Activated naive CD4-positive, alpha-beta T cell treated with anti-CD3 and anti-CD28 coated beads, Interleukin-2, amount 50 U/mL, for 72 hours (primary cell): ENCODE measurements around the gene CAB39L. TPM values are rescaled to one million over a fixed set of nuclear protein-coding genes. Genes with fewer than 3 reads are reported as not detected.
"Not testable (repeated sequence)": the region's sequence is repeated elsewhere in the genome, so short reads cannot be mapped to it uniquely, and the experiment has no call there.

Experiments
- ATAC-seq, 2 donors: fragments of 150-1000 bp; cut with Tn5 transposase; 2 replicates each; pipeline ENCODE4 v1.10.0; 2021; ENCODE audit warnings: mild to moderate bottlenecking in 2 of 2, moderate library complexity in 2 of 2
- DNase-seq, 2 donors: peaks; one replicate each; pipeline ENCODE4 v3.0.0; 2021 to 2022; ENCODE audit warnings: low spot score in 2 of 2
- H3K27ac Mint-ChIP-seq, 2 donors: one replicate each; pipeline ENCODE4 v1.8.0; 2022; ENCODE audit warnings: mild to moderate bottlenecking in 2 of 2, mixed read lengths in 2 of 2
- H3K36me3 Mint-ChIP-seq, 2 donors: one replicate each; pipeline ENCODE4 v1.8.0; 2022; ENCODE audit warnings: mixed read lengths in 2 of 2
- H3K9me3 Mint-ChIP-seq, 2 donors: one replicate each; pipeline ENCODE4 v1.8.0; 2022; ENCODE audit warnings: mixed read lengths in 2 of 2
- total RNA-seq, 2 donors: library from RNA; stranded (reverse); gene quantifications; one replicate each; pipeline ENCODE4 v1.2.3, GENCODE V29; 2022

Gene CAB39L
- total RNA-seq, 2 donors from 2014 or later, result 5.2 to 14.5 TPM

DNA sequence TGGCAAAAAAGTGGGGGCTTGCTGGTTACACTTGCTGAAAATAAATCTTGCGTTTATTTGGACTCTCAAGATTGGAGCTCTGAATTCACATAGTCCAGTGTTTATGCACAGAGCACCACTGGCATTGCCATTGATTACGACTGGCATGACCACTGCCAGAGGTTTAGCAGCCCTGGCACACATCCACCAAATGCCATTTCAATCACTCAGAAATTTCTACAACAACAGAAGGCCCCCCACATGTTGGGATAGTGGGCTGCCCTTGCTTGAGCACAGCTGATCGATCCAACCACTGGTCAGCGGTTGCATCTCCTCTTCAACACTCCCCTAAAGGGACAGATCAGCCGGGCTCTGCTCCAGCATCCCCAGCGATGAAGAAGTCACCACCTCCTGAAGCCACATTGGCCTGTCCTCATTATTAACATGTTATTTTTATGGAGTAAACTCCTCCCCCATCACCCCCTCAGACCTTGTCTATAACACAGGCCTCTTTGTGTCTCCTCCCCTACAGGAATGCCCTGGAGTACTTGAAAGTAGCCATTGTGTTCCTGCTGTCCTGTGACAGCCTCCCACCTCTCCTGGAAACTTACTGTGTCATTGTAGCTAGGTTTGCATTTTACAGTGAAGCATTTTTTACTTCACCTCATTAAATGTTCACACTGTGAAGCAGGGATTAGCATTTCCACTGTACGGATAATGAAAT, 144.8 kb downstream of the CAB39L start:
- no peak overlapping the region for H3K27ac Mint-ChIP-seq
- ATAC-seq, result no peak
- H3K9me3 Mint-ChIP-seq, result no peaks in the 10 kb centered on the region
- DNase-seq, result no peak
- H3K36me3 Mint-ChIP-seq, result no peaks in the 10 kb centered on the region

DNA sequence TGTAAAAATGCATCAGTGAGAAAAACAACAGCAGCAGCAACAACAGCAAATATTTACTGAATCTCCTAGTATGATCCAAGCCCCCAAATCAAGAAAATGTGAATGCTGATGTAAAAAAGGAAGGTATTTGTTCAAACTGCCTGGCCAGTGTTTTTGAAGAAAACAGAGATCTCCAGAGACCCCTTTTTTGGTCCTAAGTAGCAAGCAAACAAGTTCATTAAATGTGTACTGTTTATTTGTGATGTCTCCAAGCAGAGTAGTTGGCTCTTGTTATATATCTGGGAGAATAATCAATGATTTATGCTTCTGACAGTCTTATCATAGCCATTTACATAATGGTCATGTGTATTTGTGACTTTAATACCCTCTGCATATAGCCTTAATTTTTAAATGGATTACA, 145.4 kb downstream of the CAB39L start:
- Mint-ChIP-seq H3K36me3 (no peaks in the 10 kb centered on the region), H3K27ac (no peak overlapping the region), H3K9me3 (no peaks in the 10 kb centered on the region)
- ATAC-seq, result no peak
- DNase-seq, result no peak

DNA sequence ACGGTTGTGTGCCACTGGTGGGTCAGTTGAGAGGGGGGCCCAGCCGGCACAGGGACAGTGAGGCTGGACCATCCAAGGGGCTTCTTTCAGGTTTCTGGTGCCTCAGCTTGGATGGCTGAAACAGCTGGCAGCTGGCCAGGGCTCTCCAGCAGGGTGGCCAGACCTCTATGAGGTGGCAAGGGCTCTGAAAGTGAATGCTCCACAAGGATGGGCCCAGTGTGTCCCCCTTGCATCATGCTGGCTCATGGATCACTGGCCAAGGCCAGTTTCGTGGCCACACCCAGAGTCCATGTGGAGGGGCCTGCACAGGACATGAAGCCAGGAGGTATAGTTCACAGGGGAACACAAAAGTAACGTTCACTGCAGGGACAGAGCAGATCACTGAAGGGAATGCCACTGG, 146.5 kb downstream of the CAB39L start:
- no peak overlapping the region for H3K27ac Mint-ChIP-seq
- ATAC-seq, result no peak
- H3K36me3 Mint-ChIP-seq, result no peaks in the 10 kb centered on the region
- H3K9me3 Mint-ChIP-seq, result no peaks in the 10 kb centered on the region
- DNase-seq, result no peak

- Mint-ChIP-seq H3K9me3 (no peaks in the 10 kb centered on the region), H3K27ac (peak overlapping the region in 1 of 2 donors; percentile 46)
Observed at GRCh38 chr13:49296659-49297058, 147.2 kb downstream of the CAB39L start.

DNA sequence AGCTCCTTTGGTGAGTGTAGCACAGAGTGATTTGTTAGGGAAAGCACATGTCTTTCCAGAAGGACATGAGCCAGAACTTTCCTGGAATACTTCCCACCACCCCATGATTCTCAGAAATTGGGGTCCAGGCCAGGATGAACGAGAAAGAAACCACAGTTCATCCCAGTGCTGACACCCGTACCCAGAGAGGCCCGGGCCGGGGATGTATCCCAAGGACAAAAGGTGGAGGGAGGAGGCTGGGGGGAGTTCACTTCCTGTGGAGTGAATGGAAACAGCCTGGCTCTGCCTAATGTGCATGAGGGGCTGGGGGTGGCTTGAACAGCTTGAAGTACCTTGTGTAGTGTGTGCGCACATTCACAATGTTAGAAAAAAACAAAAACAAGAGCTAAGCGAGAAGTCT, 148.6 kb downstream of the CAB39L start:
- peak overlapping the region in 1 of 2 donors; percentile 38 for H3K27ac Mint-ChIP-seq
- no peaks in the 10 kb centered on the region for H3K9me3 Mint-ChIP-seq
- ATAC-seq, result no peak
- DNase-seq, result no peak
- H3K36me3 Mint-ChIP-seq, result no peaks in the 10 kb centered on the region

More at GRCh38 chr13:49296659-49297058, 147.2 kb downstream of the CAB39L start:
- ATAC-seq, result no peak
- H3K36me3 Mint-ChIP-seq, result no peaks in the 10 kb centered on the region
- DNase-seq, result no peak

DNA sequence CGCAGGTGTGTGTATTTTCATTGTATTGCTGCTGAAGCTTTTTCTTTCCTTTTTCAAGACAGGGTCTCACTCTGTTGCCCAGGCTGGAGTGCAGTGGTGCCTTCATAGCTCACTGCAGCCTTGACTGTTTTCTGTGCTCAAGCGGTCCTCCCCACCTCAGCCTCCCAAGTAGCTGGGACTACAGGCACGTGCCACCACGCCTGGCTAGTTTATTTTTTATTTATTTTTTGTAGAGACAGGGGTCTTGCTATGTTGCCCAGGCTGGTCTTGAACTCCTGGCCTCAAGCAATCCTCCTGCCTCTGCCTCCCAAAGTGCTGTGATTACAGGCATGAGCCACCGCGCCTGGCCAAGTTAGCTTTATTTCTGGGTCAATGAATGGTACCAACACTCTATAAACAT, 149.1 kb downstream of the CAB39L start:
- not testable (repeated sequence) for H3K9me3 Mint-ChIP-seq, ATAC-seq, H3K27ac Mint-ChIP-seq, H3K36me3 Mint-ChIP-seq, DNase-seq

DNA sequence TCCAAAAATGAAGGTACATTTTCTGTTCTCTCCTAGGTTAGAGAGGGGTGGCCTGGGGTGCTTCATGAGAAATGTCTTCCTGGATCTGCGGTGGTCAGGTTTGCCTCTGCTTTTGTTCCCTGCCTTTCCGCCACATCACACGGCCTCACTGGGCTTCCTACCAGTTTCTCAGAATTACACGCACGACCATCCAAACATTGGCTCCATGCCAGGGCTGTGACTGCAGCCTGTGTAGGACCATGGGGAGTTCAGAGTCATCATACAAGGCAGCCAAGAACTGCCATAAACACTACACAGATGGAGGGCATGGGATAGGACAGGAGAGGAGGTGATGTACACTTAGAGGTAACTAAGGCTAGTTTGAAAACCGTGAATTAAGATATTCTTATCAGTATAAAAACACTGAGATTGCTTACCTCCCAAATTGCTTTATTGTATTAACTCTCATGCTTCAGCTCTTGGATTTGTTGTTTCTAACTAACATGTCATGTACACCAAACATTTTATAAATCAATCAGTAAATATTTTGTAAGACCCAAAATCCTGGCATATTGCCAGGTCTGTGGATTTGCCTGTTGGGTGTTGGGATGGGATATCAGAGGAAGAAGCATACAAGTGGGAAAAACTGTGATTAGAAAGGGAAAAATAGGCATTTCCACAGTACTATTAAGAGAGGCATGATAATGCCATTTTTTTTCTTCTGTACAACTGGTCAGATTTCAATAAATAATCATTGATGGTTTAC, 150.9 kb downstream of the CAB39L start:
- Mint-ChIP-seq H3K9me3 (no peaks in the 10 kb centered on the region), H3K36me3 (no peaks in the 10 kb centered on the region), H3K27ac (no peak overlapping the region)
- DNase-seq (no peak), ATAC-seq (peak; percentile 34 to 43)

GRCh38 chr13:49288458-49288857, 155.4 kb downstream of the CAB39L start:
- ATAC-seq (no peak), DNase-seq (no peak)
- H3K9me3 Mint-ChIP-seq, result no peaks in the 10 kb centered on the region
- no peaks in the 10 kb centered on the region for H3K36me3 Mint-ChIP-seq
- H3K27ac Mint-ChIP-seq, result no peak overlapping the region

DNA sequence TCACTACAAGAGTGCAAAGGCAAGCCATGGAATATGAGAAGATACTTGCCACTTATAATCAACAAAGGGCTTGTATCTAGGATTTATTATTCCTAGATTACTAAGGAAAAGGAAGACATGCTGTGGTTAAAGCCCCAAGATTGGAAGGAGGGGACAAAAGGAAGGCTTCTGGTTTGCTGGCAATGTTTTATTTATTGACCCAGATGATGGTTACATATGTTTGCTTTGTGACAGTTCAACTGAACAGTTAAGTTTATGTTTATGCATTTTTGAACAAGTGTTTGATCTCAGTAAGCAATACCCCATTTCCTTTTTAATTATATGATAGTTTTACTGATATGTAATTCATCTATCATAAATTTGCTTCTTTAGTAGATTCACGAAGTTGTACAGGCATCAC, 155.9 kb downstream of the CAB39L start:
- Mint-ChIP-seq H3K9me3 (no peaks in the 10 kb centered on the region), H3K27ac (peak overlapping the region in 1 of 2 donors; percentile 31), H3K36me3 (no peaks in the 10 kb centered on the region)
- ATAC-seq, result no peak
- no peak for DNase-seq

GRCh38 chr13:49279885-49280284, 164.0 kb downstream of the CAB39L start:
- Mint-ChIP-seq H3K36me3 (no peaks in the 10 kb centered on the region), H3K27ac (no peak overlapping the region), H3K9me3 (no peaks in the 10 kb centered on the region)
- ATAC-seq (no peak), DNase-seq (no peak)

DNA sequence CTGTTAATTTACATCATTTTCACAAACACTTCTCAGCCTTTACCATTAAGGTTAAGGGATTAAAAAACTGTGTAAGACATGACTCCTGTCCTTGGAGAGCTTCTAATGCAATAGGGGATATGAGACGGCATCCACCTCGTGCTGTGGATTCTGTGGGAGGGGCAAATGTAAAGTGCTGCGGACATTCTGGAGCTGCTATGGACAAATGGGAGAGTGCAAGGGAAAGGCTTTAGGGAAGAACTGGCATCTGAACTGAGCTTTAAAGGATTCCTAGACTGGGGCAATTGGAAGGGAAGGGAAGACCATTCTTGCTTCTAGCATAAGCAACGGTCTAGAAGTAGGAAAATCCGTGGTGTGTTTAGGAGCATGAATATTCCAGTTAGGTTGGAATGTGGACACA, 164.8 kb downstream of the CAB39L start:
- Mint-ChIP-seq H3K27ac (no peak overlapping the region), H3K36me3 (no peaks in the 10 kb centered on the region), H3K9me3 (no peaks in the 10 kb centered on the region)
- no peak for DNase-seq
- no peak for ATAC-seq

GRCh38 chr13:49278211-49278610, 165.7 kb downstream of the CAB39L start:
- DNase-seq (no peak), ATAC-seq (no peak)
- no peaks in the 10 kb centered on the region for H3K9me3 Mint-ChIP-seq
- H3K36me3 Mint-ChIP-seq, result no peaks in the 10 kb centered on the region
- H3K27ac Mint-ChIP-seq, result no peak overlapping the region

- no peaks in the 10 kb centered on the region for H3K9me3 Mint-ChIP-seq
- ATAC-seq (no peak), DNase-seq (no peak)
- peaks cover 4% of the 10 kb centered on the region in 2 donors for H3K36me3 Mint-ChIP-seq
- H3K27ac Mint-ChIP-seq, result no peak overlapping the region
Observed at GRCh38 chr13:49272296-49272695, 171.6 kb downstream of the CAB39L start.

DNA sequence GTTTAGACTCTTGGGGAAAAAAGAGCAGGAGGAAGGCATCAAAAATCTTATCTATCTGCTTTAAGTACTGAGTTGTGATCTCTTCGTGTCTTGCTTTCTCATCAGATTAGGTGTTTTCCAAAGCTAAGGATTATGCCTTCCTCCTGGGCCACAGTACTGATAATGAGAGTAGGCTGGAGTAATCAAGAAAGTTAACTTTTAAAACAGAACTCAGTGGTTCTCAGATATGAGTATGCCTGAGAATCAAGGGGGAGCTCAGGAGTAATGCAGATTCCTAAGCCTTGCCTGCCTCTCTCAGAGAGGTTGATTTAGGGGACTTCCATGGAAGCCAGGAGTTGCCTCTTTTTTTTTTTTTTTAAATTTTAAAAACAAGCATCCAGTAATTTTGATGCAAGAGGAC, 172.6 kb downstream of the CAB39L start:
- Mint-ChIP-seq H3K27ac (no peak overlapping the region), H3K36me3 (peaks cover 4% of the 10 kb centered on the region in 2 donors), H3K9me3 (no peaks in the 10 kb centered on the region)
- no peak for DNase-seq
- peak; percentile 88 to 90 for ATAC-seq

DNA sequence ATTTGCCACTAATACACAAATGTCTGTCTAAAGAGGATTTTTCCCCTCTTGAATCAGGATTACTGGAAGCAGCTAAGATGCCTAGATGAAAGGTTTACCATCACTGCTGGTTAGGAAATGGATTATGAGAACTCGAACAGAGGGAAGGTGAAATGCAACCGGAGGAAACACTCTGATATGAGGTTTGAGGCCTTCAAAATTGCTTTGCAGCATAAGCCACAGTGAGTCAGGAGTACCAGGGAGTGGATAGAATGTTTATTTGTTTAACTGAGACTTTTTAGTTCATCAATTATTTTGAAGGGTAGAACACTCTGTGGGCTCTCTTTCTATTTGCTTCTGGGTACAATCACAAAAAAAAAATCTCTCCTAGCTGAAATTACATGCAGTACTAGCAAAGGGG, 178.0 kb downstream of the CAB39L start:
- Mint-ChIP-seq H3K36me3 (peaks cover 7 to 10% of the 10 kb centered on the region in 2 donors), H3K27ac (no peak overlapping the region), H3K9me3 (no peaks in the 10 kb centered on the region)
- DNase-seq (no peak), ATAC-seq (no peak)

- Mint-ChIP-seq H3K27ac (no peak overlapping the region), H3K36me3 (peaks cover 10 to 16% of the 10 kb centered on the region in 2 donors), H3K9me3 (no peaks in the 10 kb centered on the region)
- DNase-seq (no peak), ATAC-seq (no peak)
Observed at GRCh38 chr13:49262634-49263033, 181.2 kb downstream of the CAB39L start.

GRCh38 chr13:49259586-49259985, 184.3 kb downstream of the CAB39L start:
- ATAC-seq (no peak), DNase-seq (no peak)
- Mint-ChIP-seq H3K27ac (peak overlapping the region in 1 of 2 donors; percentile 22), H3K36me3 (peaks cover 23 to 31% of the 10 kb centered on the region in 2 donors), H3K9me3 (no peaks in the 10 kb centered on the region)
